ENCODE data around the gene PLEKHG7. TPM values are rescaled to one million over a fixed set of nuclear protein-coding genes. Genes with fewer than 3 reads are reported as not detected.
"Not testable (repeated sequence)": the region's sequence is repeated elsewhere in the genome, so short reads cannot be mapped to it uniquely, and the experiment has no call there.

Gene PLEKHG7
- under 1 TPM; 0.64 to 0.76 (median 0.72) TPM for polyA plus RNA-seq (ENCODE audit: insufficient read length in 3 of 3)

- peak; percentile 12 to 39 (median 25) for DNase-seq (ENCODE audit: low read depth in 3 of 3, low spot score in 2 of 3)
Observed at GRCh38 chr12:92702754-92703679, at the start of gene PLEKHG7. PLEKHG7 (plus strand) TSS chr12:92702989; CDS start chr12:92706632, 3,643 bp downstream.

DNA sequence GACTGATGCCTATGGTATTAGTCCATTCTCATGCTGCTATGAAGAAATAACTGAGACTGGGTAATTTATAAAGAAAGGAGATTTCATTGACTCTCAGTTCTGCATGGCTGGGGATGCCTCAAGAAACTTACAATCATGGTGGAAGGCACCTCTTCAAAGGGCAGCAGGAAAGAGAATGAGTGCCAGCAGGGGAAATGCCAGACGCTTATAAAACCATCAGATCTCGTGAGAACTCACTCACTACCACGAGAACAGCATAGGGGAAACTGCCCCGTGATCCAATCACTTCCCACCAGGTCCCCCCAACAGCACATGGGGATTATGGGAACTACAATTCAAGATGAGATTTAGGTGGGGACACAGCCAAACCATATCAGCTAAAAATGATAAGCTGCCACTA, 48.5 kb upstream of the PLEKHG7 start:
- not testable (repeated sequence) for DNase-seq (ENCODE audit: low read depth in 3 of 3, low spot score in 2 of 3)

DNA sequence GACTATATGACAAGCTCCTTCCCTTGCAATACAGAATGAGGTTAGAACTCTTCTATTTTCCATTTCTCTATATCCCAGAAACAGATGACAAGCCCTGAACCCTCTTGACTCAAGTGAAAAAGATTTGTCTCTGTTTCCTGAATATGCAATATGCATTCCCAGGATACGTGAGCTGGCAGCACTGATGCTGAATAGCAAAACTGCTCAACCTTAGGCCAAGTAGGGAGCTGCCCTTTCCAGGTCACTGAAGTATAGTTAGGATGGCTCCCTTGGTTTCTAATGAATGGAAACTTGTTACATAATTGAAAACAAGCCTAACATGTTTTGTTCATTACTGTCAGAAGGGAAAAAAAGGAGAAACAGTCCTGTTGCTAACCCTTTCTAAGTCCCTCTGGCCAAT, 47.9 kb upstream of the PLEKHG7 start:
- DNase-seq (ENCODE audit: low read depth in 3 of 3, low spot score in 2 of 3) = no peak

- DNase-seq (ENCODE audit: low read depth in 3 of 3, low spot score in 2 of 3) = no peak
Observed at GRCh38 chr12:92656911-92657310, 45.9 kb upstream of the PLEKHG7 start.

DNA sequence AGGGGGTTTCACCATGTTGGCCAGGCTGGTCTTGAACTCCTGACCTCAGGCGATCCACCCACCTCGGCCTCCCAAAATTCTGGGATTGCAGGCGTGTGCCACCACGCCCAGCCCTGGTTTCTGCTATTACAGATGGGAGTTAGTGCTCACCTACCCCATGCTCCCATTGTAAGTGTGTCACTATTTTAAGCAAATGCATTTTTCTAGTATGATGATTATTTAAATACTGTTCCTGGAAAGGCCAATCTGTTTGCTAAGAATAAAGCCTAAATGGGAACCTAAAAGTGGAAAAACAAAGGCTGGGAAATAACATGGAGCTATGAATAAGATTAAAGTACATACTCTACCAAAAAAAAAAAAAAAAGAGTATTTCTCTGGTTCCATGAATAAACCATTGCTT, 45.0 kb upstream of the PLEKHG7 start:
- no peak for DNase-seq (ENCODE audit: low read depth in 3 of 3, low spot score in 2 of 3)

- no peak for DNase-seq (ENCODE audit: low read depth in 3 of 3, low spot score in 2 of 3)
Observed at GRCh38 chr12:92658611-92659010, 44.2 kb upstream of the PLEKHG7 start.

GRCh38 chr12:92661269-92661668, 41.5 kb upstream of the PLEKHG7 start:
- DNase-seq (ENCODE audit: low read depth in 3 of 3, low spot score in 2 of 3) = no peak

DNA sequence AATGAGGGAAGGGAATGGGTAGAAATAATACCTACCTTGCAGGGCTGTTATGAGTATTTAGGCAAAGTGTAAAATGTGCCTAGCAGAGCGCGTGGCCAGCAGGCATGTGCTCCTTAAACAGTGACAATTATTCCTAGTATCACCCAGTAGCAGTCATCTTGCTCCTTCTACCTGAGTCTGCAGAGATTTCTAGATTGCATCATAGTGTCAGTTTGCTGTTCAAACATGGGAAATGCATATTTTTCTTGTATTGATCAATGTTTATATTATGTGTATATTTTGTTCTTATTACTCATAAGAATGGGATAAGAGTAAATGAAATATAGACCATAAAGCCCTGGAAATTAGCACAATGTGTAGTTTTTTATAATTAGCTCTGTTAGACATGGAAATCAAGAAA, 37.3 kb upstream of the PLEKHG7 start:
- DNase-seq (ENCODE audit: low read depth in 3 of 3, low spot score in 2 of 3) = no peak

DNA sequence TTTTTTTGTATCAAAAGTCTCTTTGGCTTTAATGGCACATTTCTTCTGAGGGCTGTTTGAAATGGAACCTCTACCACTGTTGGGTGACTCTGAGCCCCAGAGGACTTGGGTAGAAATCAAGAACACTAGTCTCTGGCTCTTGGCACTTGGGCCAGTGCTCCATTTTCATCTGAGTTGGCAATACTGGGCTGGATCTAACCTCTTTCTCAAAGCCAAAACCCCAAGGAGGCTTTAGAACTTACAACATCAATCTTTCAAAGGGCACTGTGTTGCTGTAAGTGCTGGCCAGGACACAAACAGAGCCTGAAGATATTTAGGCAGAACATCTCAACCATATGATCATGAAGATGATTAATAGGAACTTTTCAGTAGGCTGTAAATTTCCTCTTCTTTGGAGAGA, 34.0 kb upstream of the PLEKHG7 start:
- no peak for DNase-seq (ENCODE audit: low read depth in 3 of 3, low spot score in 2 of 3)

DNA sequence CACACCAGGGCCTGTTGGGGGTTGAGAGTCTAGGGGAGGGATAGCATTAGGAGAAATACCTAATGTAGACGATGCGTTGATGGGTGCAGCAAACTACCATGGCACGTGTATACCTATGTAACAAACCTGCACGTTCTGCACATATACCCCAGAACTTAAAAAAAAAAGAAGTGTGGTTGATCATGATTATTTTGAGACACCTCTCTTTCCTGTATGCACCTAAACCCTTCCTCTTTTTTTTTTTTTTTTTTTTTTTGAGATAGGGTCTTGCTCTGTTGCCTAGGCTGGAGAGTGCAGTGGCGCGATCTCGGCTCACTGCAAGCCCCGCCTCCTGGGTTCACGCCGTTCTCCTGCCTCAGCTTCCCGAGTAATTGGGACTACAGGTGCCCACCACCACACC, 31.3 kb upstream of the PLEKHG7 start:
- not testable (repeated sequence) for DNase-seq (ENCODE audit: low read depth in 3 of 3, low spot score in 2 of 3)

GRCh38 chr12:92673756-92674155, 29.0 kb upstream of the PLEKHG7 start:
- no peak for DNase-seq (ENCODE audit: low read depth in 3 of 3, low spot score in 2 of 3)

DNA sequence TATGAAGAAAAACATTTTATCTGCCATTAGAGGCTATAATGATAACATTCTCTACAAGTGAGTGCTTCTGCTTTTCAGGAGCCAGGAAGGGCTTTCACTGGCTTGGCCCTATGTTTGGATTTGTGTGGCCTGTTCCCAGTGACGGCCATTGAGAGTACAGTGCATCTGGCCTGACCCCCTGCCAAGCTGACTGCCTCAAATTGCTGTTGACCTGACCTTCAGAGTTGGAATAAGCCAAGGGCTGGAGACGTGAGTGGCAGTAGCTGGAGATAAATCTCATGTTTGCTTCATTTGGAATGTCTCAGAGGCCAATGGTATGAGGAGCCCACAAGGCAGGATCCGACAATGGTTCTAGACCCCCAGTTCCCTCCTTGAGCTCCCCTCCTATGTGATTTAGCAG, 28.3 kb upstream of the PLEKHG7 start:
- no peak for DNase-seq (ENCODE audit: low read depth in 3 of 3, low spot score in 2 of 3)

DNA sequence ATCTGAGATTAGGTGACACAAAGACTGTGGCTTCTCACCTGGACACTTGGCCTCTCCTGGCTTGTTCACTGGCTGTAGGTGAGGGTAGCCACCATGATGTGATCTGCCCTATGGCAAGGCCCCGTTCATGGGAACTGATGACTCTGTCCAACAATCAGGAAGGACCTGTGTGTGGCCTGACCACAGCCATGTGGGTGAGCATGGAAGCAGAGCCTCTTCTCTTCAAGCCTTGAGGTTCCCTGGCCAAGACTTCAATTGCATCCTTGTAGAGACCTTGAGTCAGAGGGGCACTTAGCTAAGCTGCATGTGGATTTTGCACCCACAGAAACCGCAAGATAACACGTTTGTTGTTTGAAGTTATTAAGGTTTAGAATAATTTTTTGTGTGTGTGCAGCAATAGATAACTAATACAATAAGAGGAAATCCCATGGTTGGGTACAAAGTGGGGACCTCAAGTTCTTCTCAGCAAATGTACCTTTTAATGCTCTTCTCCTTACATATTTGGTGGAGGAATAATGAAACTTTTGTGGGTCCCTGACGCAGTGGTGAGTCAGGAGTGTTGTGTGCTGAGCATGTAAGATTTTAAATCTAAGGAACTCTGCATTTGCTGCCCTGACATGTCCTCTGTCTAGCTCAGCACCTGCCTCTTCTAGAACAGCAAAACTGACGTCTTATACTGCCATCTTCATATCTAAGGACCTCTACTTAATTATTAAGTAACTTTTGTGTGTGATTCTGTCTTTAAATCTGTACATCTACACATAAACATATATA, 27.5 kb upstream of the PLEKHG7 start:
- DNase-seq (ENCODE audit: low read depth in 3 of 3, low spot score in 2 of 3) = no peak

DNA sequence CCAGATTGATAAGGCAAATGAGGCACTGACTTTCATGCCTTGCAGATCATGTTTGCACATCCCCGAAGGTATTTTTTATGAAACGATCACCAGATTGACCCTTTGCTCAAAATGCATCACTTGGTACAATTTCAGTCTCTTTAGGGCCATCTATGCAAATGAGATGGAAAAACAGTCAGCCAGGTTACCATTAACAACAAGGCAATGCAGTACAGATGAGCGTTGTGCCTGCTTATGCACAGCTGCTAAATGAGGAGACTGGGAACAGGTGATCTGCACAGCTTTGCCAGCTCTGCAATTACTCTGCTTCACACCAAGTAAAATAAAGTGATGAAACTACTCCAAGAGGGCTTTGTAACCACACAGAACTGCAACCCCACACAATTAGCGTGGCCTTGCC, 26.1 kb upstream of the PLEKHG7 start:
- DNase-seq (ENCODE audit: low read depth in 3 of 3, low spot score in 2 of 3) = no peak

DNA sequence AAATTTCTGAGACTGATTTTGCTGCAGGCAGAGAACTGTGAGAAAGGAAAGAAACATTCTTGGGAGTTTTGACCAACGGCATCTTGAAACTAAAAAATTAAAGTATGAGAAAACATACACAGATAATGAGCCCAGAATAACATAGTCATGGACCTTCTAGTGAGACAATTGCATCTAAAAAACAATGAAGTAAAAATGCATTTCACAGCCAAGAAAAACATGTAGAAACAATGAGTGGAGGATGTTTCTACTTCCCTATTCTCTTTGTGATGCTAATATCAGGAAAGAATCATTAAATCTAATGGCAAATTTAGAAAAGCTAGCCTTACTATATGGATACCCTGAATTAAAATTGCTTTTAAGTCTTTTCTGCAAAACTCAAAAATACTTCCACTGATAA, 12.2 kb upstream of the PLEKHG7 start:
- DNase-seq (ENCODE audit: low read depth in 3 of 3, low spot score in 2 of 3) = no peak

DNA sequence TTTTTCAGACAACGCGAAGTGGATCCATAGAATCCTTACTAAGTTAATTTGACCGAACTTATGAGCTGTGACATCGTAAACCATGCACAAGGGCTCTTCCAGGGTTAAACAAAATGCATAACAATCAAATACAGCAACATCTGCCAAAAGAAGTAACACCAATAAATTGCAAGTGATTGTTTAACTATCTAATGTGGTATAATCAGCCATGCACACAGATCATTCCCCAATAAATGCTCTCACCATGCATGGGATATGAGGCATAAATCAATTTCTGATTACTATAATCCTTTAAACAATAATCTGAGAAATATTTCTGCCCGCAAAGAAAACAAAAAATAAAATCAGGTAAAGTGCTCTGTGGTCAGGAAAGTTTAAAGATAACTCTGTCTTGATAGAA, 7.7 kb upstream of the PLEKHG7 start:
- no peak for DNase-seq (ENCODE audit: low read depth in 3 of 3, low spot score in 2 of 3)

- DNase-seq (ENCODE audit: low read depth in 3 of 3, low spot score in 2 of 3) = no peak
Observed at GRCh38 chr12:92695577-92695976, 7.2 kb upstream of the PLEKHG7 start.

DNA sequence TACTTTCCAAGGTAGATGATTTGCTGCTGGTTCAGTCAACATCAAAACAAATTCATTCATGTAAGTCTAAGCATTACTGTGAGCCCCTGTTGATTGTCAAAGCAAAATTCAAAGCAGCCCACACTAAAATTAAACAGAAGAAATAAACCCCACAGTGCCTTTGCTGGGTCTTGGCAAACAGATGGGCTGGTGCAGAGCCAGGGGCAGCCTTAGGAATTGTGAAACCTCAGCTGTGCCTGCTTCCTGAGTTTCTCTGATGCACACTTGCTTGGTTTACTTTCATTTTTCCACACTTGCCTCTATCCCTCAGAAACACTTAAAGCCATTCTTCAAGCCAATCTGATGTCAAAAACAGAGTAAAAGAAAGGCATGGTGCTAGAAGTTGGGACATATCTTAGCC, 6.6 kb upstream of the PLEKHG7 start:
- DNase-seq (ENCODE audit: low read depth in 3 of 3, low spot score in 2 of 3) = no peak

- DNase-seq (ENCODE audit: low read depth in 3 of 3, low spot score in 2 of 3) = no peak
Observed at GRCh38 chr12:92698474-92698873, 4.3 kb upstream of the PLEKHG7 start.

DNA sequence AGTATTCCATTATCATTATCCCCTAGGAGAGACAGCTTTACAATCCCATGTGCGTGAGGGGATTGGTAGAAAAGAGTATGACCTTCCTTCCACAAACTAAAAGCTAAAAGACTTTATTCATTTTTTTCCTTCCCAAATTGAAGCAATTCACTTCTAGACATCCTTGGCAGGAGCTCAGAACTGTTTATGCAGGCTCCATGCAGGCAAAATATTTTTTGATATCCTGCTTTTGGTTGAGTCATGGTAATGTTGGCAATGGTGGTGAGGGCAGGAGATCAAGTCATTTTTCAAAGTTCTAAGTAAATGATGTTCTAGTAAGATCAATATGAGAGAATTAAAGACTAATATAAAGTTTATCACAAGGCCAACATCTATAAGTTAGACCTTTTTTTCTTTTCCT, 1.3 kb upstream of the PLEKHG7 start:
- no peak for DNase-seq (ENCODE audit: low read depth in 3 of 3, low spot score in 2 of 3)

DNA sequence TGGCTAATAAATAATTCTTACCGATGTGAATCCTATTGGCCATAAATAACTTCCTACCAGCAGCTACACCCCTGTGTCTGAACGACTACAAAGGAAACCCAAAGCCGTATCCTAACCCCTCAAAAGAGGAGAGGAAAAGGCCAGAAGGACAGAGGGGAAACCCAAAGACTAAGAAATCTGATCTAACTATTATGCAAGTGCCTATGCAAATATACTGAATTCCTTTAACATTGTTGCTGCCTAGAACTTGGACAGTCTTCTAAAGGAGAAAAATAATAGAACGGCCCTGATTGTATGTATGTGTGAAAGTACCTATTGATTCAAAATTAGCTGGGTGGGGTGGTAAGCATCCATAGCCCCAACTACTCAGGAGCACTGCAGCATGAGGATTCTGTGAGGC, 997 bp downstream of the PLEKHG7 start:
- no peak for DNase-seq (ENCODE audit: low read depth in 3 of 3, low spot score in 2 of 3)

DNA sequence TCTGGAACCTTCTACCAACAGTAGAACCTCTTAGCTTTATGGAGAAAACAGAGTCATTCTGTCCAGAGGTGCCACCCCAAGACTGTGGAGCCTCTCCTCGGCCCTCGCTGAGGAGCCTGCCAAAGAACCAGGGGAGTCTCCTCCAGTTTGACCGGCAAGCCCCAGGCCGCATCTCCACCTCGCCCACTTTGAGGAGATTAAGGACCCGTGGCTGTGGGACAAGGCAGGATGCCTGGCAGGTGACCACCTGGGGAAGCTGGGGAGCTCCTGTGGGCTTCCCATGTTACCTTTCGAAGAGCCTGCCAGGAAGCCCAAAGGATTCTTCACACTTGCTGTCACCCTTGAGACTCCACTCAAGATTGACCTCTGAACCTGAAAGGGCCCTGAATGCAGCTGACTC, 3.8 kb downstream of the PLEKHG7 start:
- DNase-seq (ENCODE audit: low read depth in 3 of 3, low spot score in 2 of 3) = no peak

Data from right renal cortex interstitium (tissue), 3 donors.